ENCODE measurements around the gene RGMB.

RGMB gene

GRCh38 chr5:98768160-98768959 is 5.1 kb upstream of the RGMB start:
- DNase-seq (ENCODE audit: low read depth): no peak

GRCh38 chr5:98768960-98769209 is 4.6 kb upstream of the RGMB start:
- no peak for DNase-seq (ENCODE audit: low read depth)

GRCh38 chr5:98769210-98769958 is 4.1 kb upstream of the RGMB start:
- DNase-seq (ENCODE audit: low read depth): no peak

GRCh38 chr5:98769959-98770208 is 3.6 kb upstream of the RGMB start:
- no peak for DNase-seq (ENCODE audit: low read depth)

- no peak for DNase-seq (ENCODE audit: low read depth)
Observed at GRCh38 chr5:98770209-98770910, 3.1 kb upstream of the RGMB start.

GRCh38 chr5:98770911-98771322 is 2.5 kb upstream of the RGMB start:
- DNase-seq (ENCODE audit: low read depth): no peak

GRCh38 chr5:98771382-98772109 is 1.9 kb upstream of the RGMB start:
- no peak for DNase-seq (ENCODE audit: low read depth)

GRCh38 chr5:98772415-98773213 is 849 bp upstream of the RGMB start:
- DNase-seq (ENCODE audit: low read depth): no peak

- no peak for DNase-seq (ENCODE audit: low read depth)
Observed at GRCh38 chr5:98773214-98773463, 324 bp upstream of the RGMB start.

- no peak for DNase-seq (ENCODE audit: low read depth)
Observed at GRCh38 chr5:98774192-98775033, 950 bp downstream of the RGMB start.

GRCh38 chr5:98775246-98776065 is 2.0 kb downstream of the RGMB start:
- DNase-seq (ENCODE audit: low read depth): no peak

GRCh38 chr5:98776066-98776705 is 2.7 kb downstream of the RGMB start:
- no peak for DNase-seq (ENCODE audit: low read depth)

- DNase-seq (ENCODE audit: low read depth): no peak
Observed at GRCh38 chr5:98777295-98777694, 3.8 kb downstream of the RGMB start.

GRCh38 chr5:98779264-98779877 is 5.9 kb downstream of the RGMB start:
- no peak for DNase-seq (ENCODE audit: low read depth)

GRCh38 chr5:98780390-98780789 is 6.9 kb downstream of the RGMB start:
- DNase-seq (ENCODE audit: low read depth): no peak

- no peak for DNase-seq (ENCODE audit: low read depth)
Observed at GRCh38 chr5:98781520-98781919, 8.1 kb downstream of the RGMB start.

GRCh38 chr5:98781964-98782363 is 8.5 kb downstream of the RGMB start:
- no peak for DNase-seq (ENCODE audit: low read depth)

- DNase-seq (ENCODE audit: low read depth): no peak
Observed at GRCh38 chr5:98783051-98783649, 9.7 kb downstream of the RGMB start.

GRCh38 chr5:98784411-98784810 is 10.9 kb downstream of the RGMB start:
- DNase-seq (ENCODE audit: low read depth): no peak

All from stimulated activated CD8-positive, alpha-beta memory T cell treated with anti-CD3 and anti-CD28 coated beads, Interleukin-15, amount 100 ng/mL, for 1 hour (primary cell).